ENCODE measurements around the gene KCNH8.
"Not testable (repeated sequence)": the region's sequence is repeated elsewhere in the genome, so short reads cannot be mapped to it uniquely, and the experiment has no call there.

The KCNH8 gene

GRCh38 chr3:19213603-19214220 is 65.4 kb downstream of the KCNH8 start:
- Mint-ChIP-seq H3K4me1 (no peaks in the 10 kb centered on the region), H3K36me3 (no peaks in the 10 kb centered on the region), H3K9me3 (no peaks in the 10 kb centered on the region), H3K27ac (peak overlapping the region; percentile 33), H3K4me3 (no peak overlapping the region), H3K27me3 (no peaks in the 10 kb centered on the region)
- peak in 1 of 2 donors; percentile 23 for DNase-seq (ENCODE audit: low spot score in 2 of 2)
- peak; percentile 86 for ATAC-seq (ENCODE audit: low read depth)

GRCh38 chr3:19215427-19215826 is 67.1 kb downstream of the KCNH8 start:
- peaks cover 3% of the 10 kb centered on the region for H3K4me1 Mint-ChIP-seq
- no peaks in the 10 kb centered on the region for H3K27me3 Mint-ChIP-seq
- no peaks in the 10 kb centered on the region for H3K36me3 Mint-ChIP-seq

GRCh38 chr3:19216669-19217337 is 68.5 kb downstream of the KCNH8 start:
- DNase-seq (ENCODE audit: low spot score in 2 of 2) (no peak), ATAC-seq (ENCODE audit: low read depth) (no peak)
- H3K4me1 Mint-ChIP-seq = peaks cover 3% of the 10 kb centered on the region

More at GRCh38 chr3:19215427-19215826, 67.1 kb downstream of the KCNH8 start:
- ATAC-seq (ENCODE audit: low read depth) (no peak), DNase-seq (ENCODE audit: low spot score in 2 of 2) (no peak)
- no peak overlapping the region for H3K4me3 Mint-ChIP-seq
- no peaks in the 10 kb centered on the region for H3K9me3 Mint-ChIP-seq
- H3K27ac Mint-ChIP-seq = no peak overlapping the region

GRCh38 chr3:19220311-19220710 is 72.0 kb downstream of the KCNH8 start:
- DNase-seq (ENCODE audit: low spot score in 2 of 2) (no peak), ATAC-seq (ENCODE audit: low read depth) (no peak)
- Mint-ChIP-seq H3K9me3 (no peaks in the 10 kb centered on the region), H3K27ac (no peak overlapping the region), H3K36me3 (no peaks in the 10 kb centered on the region), H3K27me3 (no peaks in the 10 kb centered on the region), H3K4me1 (peaks cover 5% of the 10 kb centered on the region), H3K4me3 (no peak overlapping the region)

More at GRCh38 chr3:19216669-19217337, 68.5 kb downstream of the KCNH8 start:
- H3K9me3 Mint-ChIP-seq = no peaks in the 10 kb centered on the region
- H3K27ac Mint-ChIP-seq = no peak overlapping the region
- no peak overlapping the region for H3K4me3 Mint-ChIP-seq
- H3K36me3 Mint-ChIP-seq = no peaks in the 10 kb centered on the region
- H3K27me3 Mint-ChIP-seq = no peaks in the 10 kb centered on the region

GRCh38 chr3:19221081-19221480 is 72.8 kb downstream of the KCNH8 start:
- no peak for ATAC-seq (ENCODE audit: low read depth)
- H3K27me3 Mint-ChIP-seq = no peaks in the 10 kb centered on the region

GRCh38 chr3:19226479-19226878 is 78.2 kb downstream of the KCNH8 start:
- Mint-ChIP-seq H3K27me3 (no peaks in the 10 kb centered on the region), H3K9me3 (peaks cover 4% of the 10 kb centered on the region), H3K4me3 (no peak overlapping the region), H3K4me1 (peaks cover 18% of the 10 kb centered on the region), H3K36me3 (peaks cover 5% of the 10 kb centered on the region), H3K27ac (peak overlapping the region; percentile 46)
- ATAC-seq (ENCODE audit: low read depth) (no peak), DNase-seq (ENCODE audit: low spot score in 2 of 2) (no peak)

More at GRCh38 chr3:19221081-19221480, 72.8 kb downstream of the KCNH8 start:
- no peak for DNase-seq (ENCODE audit: low spot score in 2 of 2)
- Mint-ChIP-seq H3K4me1 (peaks cover 5% of the 10 kb centered on the region), H3K9me3 (no peaks in the 10 kb centered on the region), H3K4me3 (no peak overlapping the region), H3K27ac (no peak overlapping the region), H3K36me3 (no peaks in the 10 kb centered on the region)

- Mint-ChIP-seq H3K27me3 (no peaks in the 10 kb centered on the region), H3K4me1 (peaks cover 18% of the 10 kb centered on the region), H3K27ac (peak overlapping the region; percentile 7), H3K9me3 (peaks cover 4% of the 10 kb centered on the region), H3K36me3 (peaks cover 5% of the 10 kb centered on the region), H3K4me3 (no peak overlapping the region)
- DNase-seq (ENCODE audit: low spot score in 2 of 2) (no peak), ATAC-seq (ENCODE audit: low read depth) (no peak)
Measured at GRCh38 chr3:19228167-19228566, 79.9 kb downstream of the KCNH8 start.

- Mint-ChIP-seq H3K4me1 (peaks cover 22% of the 10 kb centered on the region), H3K4me3 (peak overlapping the region; percentile 55), H3K27ac (peak overlapping the region; percentile 97), H3K9me3 (peaks cover 4% of the 10 kb centered on the region), H3K36me3 (peaks cover 5% of the 10 kb centered on the region), H3K27me3 (no peaks in the 10 kb centered on the region)
- ATAC-seq (ENCODE audit: low read depth) (no peak), DNase-seq (ENCODE audit: low spot score in 2 of 2) (no peak)
Measured at GRCh38 chr3:19229086-19229485, 80.8 kb downstream of the KCNH8 start.

GRCh38 chr3:19229881-19230280 is 81.6 kb downstream of the KCNH8 start:
- peaks cover 20% of the 10 kb centered on the region for H3K4me1 Mint-ChIP-seq
- not testable (repeated sequence) for H3K27me3 Mint-ChIP-seq, H3K9me3 Mint-ChIP-seq, H3K36me3 Mint-ChIP-seq
- peak in 1 of 2 donors; percentile 48 for DNase-seq (ENCODE audit: low spot score in 2 of 2)
- ATAC-seq (ENCODE audit: low read depth) = peak; percentile 99
- H3K27ac Mint-ChIP-seq = peak overlapping the region; percentile 97
- peak overlapping the region; percentile 55 for H3K4me3 Mint-ChIP-seq

- H3K4me1 Mint-ChIP-seq = peaks cover 16% of the 10 kb centered on the region
- peak overlapping the region; percentile 62 for H3K27ac Mint-ChIP-seq
- no peak for DNase-seq (ENCODE audit: low spot score in 2 of 2)
- H3K4me3 Mint-ChIP-seq = no peak overlapping the region
- peaks cover 4% of the 10 kb centered on the region for H3K9me3 Mint-ChIP-seq
- peaks cover 5% of the 10 kb centered on the region for H3K36me3 Mint-ChIP-seq
- H3K27me3 Mint-ChIP-seq = no peaks in the 10 kb centered on the region
- ATAC-seq (ENCODE audit: low read depth) = no peak
Measured at GRCh38 chr3:19231792-19232461, 83.6 kb downstream of the KCNH8 start.

GRCh38 chr3:19232566-19232965 is 84.3 kb downstream of the KCNH8 start:
- peaks cover 2% of the 10 kb centered on the region for H3K9me3 Mint-ChIP-seq
- DNase-seq (ENCODE audit: low spot score in 2 of 2) (no peak), ATAC-seq (ENCODE audit: low read depth) (no peak)
- H3K27ac Mint-ChIP-seq = no peak overlapping the region
- no peaks in the 10 kb centered on the region for H3K27me3 Mint-ChIP-seq
- H3K4me3 Mint-ChIP-seq = no peak overlapping the region
- peaks cover 14% of the 10 kb centered on the region for H3K4me1 Mint-ChIP-seq
- peaks cover 5% of the 10 kb centered on the region for H3K36me3 Mint-ChIP-seq

GRCh38 chr3:19233882-19234784 is 85.8 kb downstream of the KCNH8 start:
- H3K27me3 Mint-ChIP-seq; DNase-seq (ENCODE audit: low spot score in 2 of 2); H3K9me3 Mint-ChIP-seq; H3K36me3 Mint-ChIP-seq; ATAC-seq (ENCODE audit: low read depth): not testable (repeated sequence)
- Mint-ChIP-seq H3K4me1 (peaks cover 11% of the 10 kb centered on the region), H3K4me3 (peak overlapping the region; percentile 37), H3K27ac (peak overlapping the region; percentile 63)

GRCh38 chr3:19248143-19248542 is 99.8 kb downstream of the KCNH8 start:
- Mint-ChIP-seq H3K4me1 (peaks cover 13% of the 10 kb centered on the region), H3K27ac (no peak overlapping the region), H3K4me3 (no peak overlapping the region), H3K36me3 (peaks cover 6% of the 10 kb centered on the region), H3K27me3 (no peaks in the 10 kb centered on the region), H3K9me3 (peaks cover 7% of the 10 kb centered on the region)
- ATAC-seq (ENCODE audit: low read depth) = no peak
- no peak for DNase-seq (ENCODE audit: low spot score in 2 of 2)

All from memory B cell (primary cell).